T47D (cell line): ENCODE measurements around the gene CLC.
"Not testable (repeated sequence)": the region's sequence is repeated elsewhere in the genome, so short reads cannot be mapped to it uniquely, and the experiment has no call there.

Experiments
- DNase-seq, 2 experiments: peaks; one replicate each; pipeline versions ENCODE4 v3.0.0 to v3.0.0-alpha.2; 2011 to 2012; ENCODE audit warnings: low read depth in 1 of 2, low spot score in 1 of 2
- JUND ChIP-seq: IDR thresholded peaks from 2 replicates; pipeline ENCODE4 v1.6.1; 2012; ENCODE audit warnings: low read depth
- in situ Hi-C: cut with HindIII; loops from 2 replicates; pipeline ENCODE4 v1.10.0; 2016; ENCODE audit warnings: low sequenced_read_pairs, low pct_unique_long_range_greater_than_20kb

CLC gene

GRCh38 chr19:39710333-39710890 lies 27.4 kb downstream of the CLC start:
- in situ Hi-C loops, result no loop called here
- no peak for DNase-seq
- TF ChIP-seq JUND, result no peak

DNA sequence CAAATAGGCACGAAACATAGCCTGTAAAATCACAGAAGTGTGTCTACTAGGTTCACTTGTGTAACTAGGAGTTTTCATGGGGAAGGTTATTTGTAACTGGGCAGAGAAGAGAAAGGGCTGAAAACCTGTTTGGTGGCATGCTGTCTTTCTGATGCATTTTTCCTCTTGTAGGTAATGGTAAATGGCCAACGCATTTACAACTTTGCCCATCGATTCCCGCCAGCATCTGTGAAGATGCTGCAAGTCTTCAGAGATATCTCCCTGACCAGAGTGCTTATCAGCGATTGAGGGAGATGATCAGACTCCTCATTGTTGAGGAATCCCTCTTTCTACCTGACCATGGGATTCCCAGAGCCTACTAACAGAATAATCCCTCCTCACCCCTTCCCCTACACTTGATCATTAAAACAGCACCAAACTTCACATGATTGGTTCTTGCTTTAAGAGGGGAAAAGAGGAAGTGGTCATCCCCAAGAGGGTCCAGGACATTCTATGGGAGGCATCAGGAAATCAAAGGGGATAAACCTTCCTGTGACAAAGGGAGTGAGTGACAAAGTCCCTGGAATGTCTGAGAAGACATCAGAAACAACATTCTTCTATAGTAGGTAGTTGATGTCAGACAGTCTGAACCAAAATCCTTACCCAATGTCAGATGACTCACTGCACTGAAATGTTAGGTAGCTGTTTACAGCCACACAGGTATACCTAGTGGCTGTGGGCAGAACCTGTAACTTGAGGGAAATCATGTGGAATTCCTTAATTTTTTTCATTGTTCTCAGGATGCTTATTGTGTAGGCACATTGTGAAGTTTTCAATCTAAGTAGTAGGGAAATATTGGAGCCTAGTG lies 28.6 kb downstream of the CLC start:
- in situ Hi-C loops, result no loop called here
- peak in 1 of 2 experiments; percentile 18 for DNase-seq
- no peak for TF ChIP-seq JUND

DNA sequence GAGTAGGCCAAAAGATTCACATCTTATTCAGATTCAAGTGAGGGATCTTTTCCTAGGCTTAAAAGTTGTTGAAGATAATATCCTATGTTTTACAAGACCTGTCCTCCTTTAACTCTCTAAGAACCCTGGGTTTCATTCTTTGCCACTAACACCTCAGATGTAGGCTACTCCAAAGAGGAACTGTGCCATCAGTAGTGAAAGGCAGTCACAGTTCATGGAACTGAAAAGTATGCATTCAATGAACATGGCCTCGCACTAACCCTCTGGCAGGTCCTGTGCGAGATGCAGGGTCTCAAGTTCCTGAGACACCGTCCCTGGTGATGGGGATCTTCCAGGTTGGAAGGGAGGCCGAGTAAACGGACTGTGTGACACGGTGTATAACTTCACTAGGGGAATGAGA lies 29.2 kb downstream of the CLC start:
- in situ Hi-C loops, result no loop called here
- no peak for DNase-seq

GRCh38 chr19:39705578-39706188 lies 32.1 kb downstream of the CLC start:
- TF ChIP-seq JUND, result no peak
- in situ Hi-C loops, result no loop called here
- no peak for DNase-seq

More for the DNA sequence above, 29.2 kb downstream of the CLC start:
- no peak for TF ChIP-seq JUND

GRCh38 chr19:39704181-39705044 lies 33.4 kb downstream of the CLC start, which contains the start of gene LGALS14:
Gene LGALS14 (plus strand): TSS chr19:39704481. CDS start chr19:39704529, 48 bp downstream.
- no peak for TF ChIP-seq JUND
- in situ Hi-C loops, result no loop called here
- DNase-seq, result no peak

GRCh38 chr19:39701291-39701690 lies 36.5 kb downstream of the CLC start:
- no peak for TF ChIP-seq JUND
- no peak for DNase-seq
- in situ Hi-C loops, result no loop called here

DNA sequence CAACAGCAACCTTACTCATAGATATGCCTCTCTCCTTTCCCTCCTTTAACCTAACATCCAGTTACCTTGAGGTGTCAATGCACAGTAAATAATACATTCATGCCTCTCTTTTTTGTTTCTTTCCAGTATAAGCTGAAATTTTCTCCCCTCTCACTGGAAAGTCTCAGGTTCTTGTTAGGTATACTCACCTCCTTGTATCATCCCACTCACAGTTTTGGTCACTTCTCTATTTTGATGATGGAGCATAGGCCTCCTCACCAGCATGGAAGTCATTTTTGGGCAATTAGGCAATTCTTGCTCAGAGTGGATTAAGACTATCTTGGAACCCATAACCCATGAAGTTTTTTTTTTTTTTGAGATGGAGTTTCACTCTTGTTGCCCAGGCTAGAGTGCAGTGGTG lies 39.3 kb downstream of the CLC start:
- in situ Hi-C loops, result no loop called here
- no peak for TF ChIP-seq JUND
- DNase-seq, result no peak

- no peak for DNase-seq
- TF ChIP-seq JUND, result no peak
- in situ Hi-C loops, result no loop called here
Observed at GRCh38 chr19:39696387-39696786, 41.4 kb downstream of the CLC start.

DNA sequence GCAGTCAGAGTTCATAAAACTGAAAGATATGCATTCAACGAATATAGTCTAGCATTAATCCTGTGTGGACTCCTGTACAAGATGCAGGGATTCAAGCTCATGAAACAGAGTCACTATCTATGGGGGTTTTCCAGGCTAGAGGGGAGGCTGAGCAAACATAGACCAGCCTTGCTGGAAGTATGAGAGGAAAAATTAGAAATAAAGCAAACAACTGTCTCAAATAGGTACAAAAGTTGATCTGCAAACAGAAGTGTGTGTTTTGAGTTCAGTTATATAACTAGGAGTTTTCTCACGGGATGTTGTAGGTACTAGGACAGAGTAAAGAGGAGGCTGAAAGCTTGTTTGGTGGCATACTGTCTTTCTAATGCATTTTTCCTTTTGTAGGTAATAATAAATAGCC lies 42.1 kb downstream of the CLC start:
- DNase-seq, result no peak
- in situ Hi-C loops, result no loop called here
- TF ChIP-seq JUND, result no peak

DNA sequence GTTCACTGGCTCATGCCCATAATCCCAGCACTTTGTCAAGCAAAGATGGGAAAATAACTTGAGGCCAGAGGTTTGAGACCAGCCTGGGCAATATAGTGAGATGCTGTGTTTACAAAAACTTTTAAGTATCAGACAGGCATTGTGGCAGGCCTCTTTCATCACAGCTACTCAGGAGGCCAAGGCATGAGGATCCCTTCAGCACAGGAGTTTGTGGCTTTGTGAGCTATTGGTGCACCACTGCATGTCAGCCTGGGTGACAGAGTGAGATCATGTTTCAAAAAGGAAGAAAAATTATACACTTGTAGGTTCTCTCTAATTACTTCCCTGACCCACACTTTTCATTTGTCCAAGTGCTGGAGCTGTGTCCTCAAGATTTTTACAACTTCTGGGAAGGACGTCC lies 45.0 kb downstream of the CLC start:
- no peak for DNase-seq
- in situ Hi-C loops, result no loop called here
- no peak for TF ChIP-seq JUND

GRCh38 chr19:39692166-39692565 lies 45.7 kb downstream of the CLC start:
- TF ChIP-seq JUND, result no peak
- DNase-seq, result no peak
- in situ Hi-C loops, result no loop called here

GRCh38 chr19:39688637-39689036 lies 49.2 kb downstream of the CLC start:
- in situ Hi-C loops, DNase-seq: not testable (repeated sequence)
